PC-3 (cell line): ENCODE data around the gene TFEB. TPM values are rescaled to one million over a fixed set of nuclear protein-coding genes. Genes with fewer than 3 reads are reported as not detected.
A peak's percentile ranks its signal among the peaks of the same experiment; 100 is the strongest.

ENCODE experiments used
- ATAC-seq: fragments of 200-7000 bp; cut with Tn5 transposase; 2 replicates; pipeline ENCODE4 v1.9.1; 2020; ENCODE audit warnings: mild to moderate bottlenecking, moderate library complexity
- BruUV-seq: library from RNA; stranded (reverse); fragments of 400-500 nt; replicated peaks from 2 replicates; lab custom pipeline; 2021; lab: Mats Ljungman, UMichigan
- CTCF ChIA-PET: fragments of 300-600 bp; sonication (Branson Sonifier 250); formaldehyde crosslinking; loops from one replicate; lab custom pipeline; 2022; ENCODE audit warnings: antibody characterized with exemption; lab: Charles Lee
- POLR2A ChIA-PET: fragments of 300-600 bp; sonication (Branson Sonifier 250); formaldehyde crosslinking; loops from one replicate; lab custom pipeline; 2022; ENCODE audit warnings: antibody characterized with exemption; ENCODE audit not compliant: unreplicated experiment; lab: Charles Lee
- DNase-seq: peaks from one replicate; pipeline ENCODE4 v3.0.0-alpha.2; 2015
- H2AFZ ChIP-seq: fragments of 300-600 bp; sonication (generic); 2 replicates; pipeline ENCODE4 v1.6.0; 2016; ENCODE audit warnings: antibody characterized with exemption, low read length
- H3F3A ChIP-seq: fragments of 300-600 bp; sonication (generic); one replicate; pipeline ENCODE4 v1.6.0; 2017; ENCODE audit warnings: antibody characterized with exemption, low read length, control low read depth, mild to moderate bottlenecking; ENCODE audit not compliant: unreplicated experiment
- H3K27ac ChIP-seq: fragments of 300-600 bp; sonication (generic); 2 replicates; pipeline ENCODE4 v1.5.1; 2016; ENCODE audit warnings: mild to moderate bottlenecking, low read length
- H3K27me3 ChIP-seq: fragments of 300-600 bp; sonication (generic); 2 replicates; pipeline ENCODE4 v1.6.1; 2016; ENCODE audit warnings: low read length, mixed read lengths
- H3K36me3 ChIP-seq: fragments of 300-600 bp; sonication (generic); 2 replicates; pipeline ENCODE4 v1.6.1; 2016; ENCODE audit warnings: low read depth, mixed run types, low read length, mixed read lengths
- H3K4me1 ChIP-seq: fragments of 300-600 bp; sonication (generic); 2 replicates; pipeline ENCODE4 v1.5.1; 2016; ENCODE audit warnings: low read length; ENCODE audit not compliant: insufficient read depth
- H3K4me2 ChIP-seq: fragments of 300-600 bp; sonication (generic); 2 replicates; pipeline ENCODE4 v1.6.0; 2016; ENCODE audit warnings: low read length
- H3K4me3 ChIP-seq: fragments of 300-600 bp; sonication (generic); 2 replicates; pipeline ENCODE4 v1.5.1; 2016; ENCODE audit warnings: mild to moderate bottlenecking, low read length, mixed read lengths
- H3K79me2 ChIP-seq: fragments of 300-600 bp; sonication (generic); 2 replicates; pipeline ENCODE4 v1.6.1; 2017; ENCODE audit warnings: low read length, mixed read lengths
- H3K9ac ChIP-seq: fragments of 300-600 bp; sonication (generic); 2 replicates; pipeline ENCODE4 v1.6.0; 2016; ENCODE audit warnings: mild to moderate bottlenecking, low read length
- H3K9me2 ChIP-seq: fragments of 300-600 bp; sonication (generic); replicated peaks from 2 replicates; pipeline ENCODE4 v1.6.1; 2016; ENCODE audit warnings: mixed run types, low read length, mixed read lengths
- H3K9me3 ChIP-seq: fragments of 300-600 bp; sonication (generic); 2 replicates; pipeline ENCODE4 v1.6.1; 2016; ENCODE audit warnings: low read length, mixed read lengths
- H4K20me1 ChIP-seq: fragments of 300-600 bp; sonication (generic); 2 replicates; pipeline ENCODE4 v1.6.1; 2016; ENCODE audit warnings: low read length, mixed read lengths
- CTCF ChIP-seq: fragments of 300-600 bp; sonication (generic); conservative IDR thresholded peaks from 2 replicates; pipeline ENCODE4 v1.5.1; 2017; ENCODE audit warnings: antibody characterized with exemption, low read depth, mild to moderate bottlenecking, low read length
- EZH2 ChIP-seq: fragments of 300-600 bp; sonication (generic); IDR thresholded peaks from one replicate; pipeline ENCODE4 v1.6.1; 2017; ENCODE audit warnings: antibody characterized with exemption, mild to moderate bottlenecking, low read length; ENCODE audit not compliant: unreplicated experiment
- EZH2phosphoT487 ChIP-seq: fragments of 300-600 bp; sonication (generic); IDR thresholded peaks from 2 replicates; pipeline ENCODE4 v1.6.1; 2018; ENCODE audit warnings: mild to moderate bottlenecking, antibody characterized with exemption, low read length, borderline replicate concordance
- intact Hi-C: fragments of 100-400 bp; cut with micrococcal nuclease; formaldehyde crosslinking; loops from 2 replicates; pipeline ENCODE4 v1.9.0; 2023
- total RNA-seq: library from RNA; depleted of rRNA; stranded (reverse); fragments of >200 nt; gene quantifications from 2 replicates; pipeline ENCODE4 v1.2.3, GENCODE V29; 2014

Gene TFEB
- total RNA-seq, 1 experiment from 2014 or later: 4.2 TPM

- DNase-seq (peak; percentile 53), ATAC-seq (no peak)
- H3K4me2 ChIP-seq: no peak overlapping the region
- intact Hi-C loops: no loop called here
- H3K9me3 ChIP-seq: no peaks in the 10 kb centered on the region
- H2AFZ ChIP-seq: no peak overlapping the region
- H3F3A ChIP-seq: no peaks in the 10 kb centered on the region
- BruUV-seq: no TSS peak
- H4K20me1 ChIP-seq: no peaks in the 10 kb centered on the region
- H3K79me2 ChIP-seq: no peaks in the 10 kb centered on the region
- no peak for TF ChIP-seq EZH2
- TF ChIP-seq EZH2phosphoT487: no peak
- TF ChIP-seq CTCF: no peak
- CTCF ChIA-PET: no interaction called here
- peaks cover 5% of the 10 kb centered on the region for H3K36me3 ChIP-seq
- POLR2A ChIA-PET: interaction anchor here (0.6 kb wide), 1 partner anchor 20 kb away, joined by 6 read pairs; no protein-coding TSS in a partner anchor
- H3K9ac ChIP-seq: no peak overlapping the region
- no peaks in the 10 kb centered on the region for H3K9me2 ChIP-seq
- H3K27me3 ChIP-seq: no peaks in the 10 kb centered on the region
- H3K4me3 ChIP-seq: no peak overlapping the region
- H3K27ac ChIP-seq: no peak overlapping the region
- H3K4me1 ChIP-seq: no peaks in the 10 kb centered on the region
Measured at GRCh38 chr6:41652866-41653652, 82.3 kb downstream of the TFEB start.

GRCh38 chr6:41651962-41652657, 83.3 kb downstream of the TFEB start:
- DNase-seq: no peak
- Histone ChIP-seq H3K79me2 (no peaks in the 10 kb centered on the region), H3K4me3 (no peak overlapping the region), H3F3A (no peaks in the 10 kb centered on the region), H3K36me3 (peaks cover 5% of the 10 kb centered on the region), H3K9me2 (no peaks in the 10 kb centered on the region), H2AFZ (no peak overlapping the region), H3K27me3 (no peaks in the 10 kb centered on the region), H3K9ac (no peak overlapping the region), H3K9me3 (no peaks in the 10 kb centered on the region), H4K20me1 (no peaks in the 10 kb centered on the region), H3K4me1 (peaks cover 2% of the 10 kb centered on the region; the same call in 1 of the 2 replicates), H3K27ac (no peak overlapping the region), H3K4me2 (no peak overlapping the region)
- intact Hi-C loops: no loop called here
- ChIA-PET POLR2A (interaction anchor here (0.6 kb wide), 1 partner anchor 19 kb away, joined by 6 read pairs; no protein-coding TSS in a partner anchor), CTCF (no interaction called here)
- TF ChIP-seq EZH2phosphoT487: no peak
- TF ChIP-seq EZH2: no peak
- no peak for TF ChIP-seq CTCF
- no peak for ATAC-seq
- no TSS peak for BruUV-seq
